ENCODE results near the gene CRACR2A.
A peak's percentile ranks its signal among the peaks of the same experiment; 100 is the strongest.

Gene CRACR2A

GRCh38 chr12:3750616-3751015 lies 2.3 kb downstream of the CRACR2A start:
- Histone ChIP-seq H4K20me1 (ENCODE audit: insufficient read depth, low read length) (no peaks in the 10 kb centered on the region), H2AFZ (ENCODE audit: low read length) (no peak overlapping the region), H3K4me3 (ENCODE audit: low read depth, low read length, poor library complexity, severe bottlenecking) (peak overlapping the region; percentile 71), H3K27ac (ENCODE audit: low read depth, low read length, poor library complexity, severe bottlenecking) (no peak overlapping the region), H3K9ac (ENCODE audit: low read length) (no peak overlapping the region; the same call in 1 of the 2 replicates), H3K4me1 (ENCODE audit: insufficient read depth, low read length, severe bottlenecking) (peaks cover 26% of the 10 kb centered on the region), H3K79me2 (ENCODE audit: insufficient read depth, low read length) (0 out of 2 replicates have a peak, but pooled peaks cover 12% of the 10 kb centered on the region), H3K4me2 (ENCODE audit: low read length) (peak overlapping the region; percentile 80), H3F3A (ENCODE audit: insufficient read depth, low read length) (no peaks in the 10 kb centered on the region), H3K27me3 (ENCODE audit: insufficient read depth, low read length) (no peaks in the 10 kb centered on the region), H3K36me3 (ENCODE audit: insufficient read depth, low read length) (peaks cover 19% of the 10 kb centered on the region), H3K9me3 (ENCODE audit: low read length) (no peaks in the 10 kb centered on the region), H3K9me2 (ENCODE audit: low read depth, low read length) (no peaks in the 10 kb centered on the region)
- no peak for TF ChIP-seq EZH2 (IDR thresholded peaks at IDR 0.05; ENCODE audit: borderline replicate concordance, low read length)
- no peak for TF ChIP-seq CTCF (IDR thresholded peaks at IDR 0.05; ENCODE audit: low read length)

- 0 out of 2 replicates have a peak, but pooled peaks cover 12% of the 10 kb centered on the region for H3K79me2 ChIP-seq (ENCODE audit: insufficient read depth, low read length)
- peaks cover 24% of the 10 kb centered on the region for H3K36me3 ChIP-seq (ENCODE audit: insufficient read depth, low read length)
- H2AFZ ChIP-seq (ENCODE audit: low read length) = no peak overlapping the region
- no peak overlapping the region for H3K27ac ChIP-seq (ENCODE audit: low read depth, low read length, poor library complexity, severe bottlenecking)
- H3K9me2 ChIP-seq (ENCODE audit: low read depth, low read length) = no peaks in the 10 kb centered on the region
- H3K9me3 ChIP-seq (ENCODE audit: low read length) = no peaks in the 10 kb centered on the region
- no peak overlapping the region for H3K4me3 ChIP-seq (ENCODE audit: low read depth, low read length, poor library complexity, severe bottlenecking)
- H4K20me1 ChIP-seq (ENCODE audit: insufficient read depth, low read length) = no peaks in the 10 kb centered on the region
- no peaks in the 10 kb centered on the region for H3F3A ChIP-seq (ENCODE audit: insufficient read depth, low read length)
- no peaks in the 10 kb centered on the region for H3K27me3 ChIP-seq (ENCODE audit: insufficient read depth, low read length)
- TF ChIP-seq EZH2 (IDR thresholded peaks at IDR 0.05; ENCODE audit: borderline replicate concordance, low read length) (no peak), CTCF (IDR thresholded peaks at IDR 0.05; ENCODE audit: low read length) (no peak)
- peaks cover 21% of the 10 kb centered on the region for H3K4me1 ChIP-seq (ENCODE audit: insufficient read depth, low read length, severe bottlenecking)
- H3K9ac ChIP-seq (ENCODE audit: low read length) = no peak overlapping the region
- H3K4me2 ChIP-seq (ENCODE audit: low read length) = no peak overlapping the region
Observed at GRCh38 chr12:3748620-3749019, 4.3 kb downstream of the CRACR2A start.

GRCh38 chr12:3747976-3748619 lies 4.8 kb downstream of the CRACR2A start:
- Histone ChIP-seq H3F3A (ENCODE audit: insufficient read depth, low read length) (no peaks in the 10 kb centered on the region), H4K20me1 (ENCODE audit: insufficient read depth, low read length) (no peaks in the 10 kb centered on the region), H3K4me1 (ENCODE audit: insufficient read depth, low read length, severe bottlenecking) (peaks cover 16% of the 10 kb centered on the region), H3K27ac (ENCODE audit: low read depth, low read length, poor library complexity, severe bottlenecking) (no peak overlapping the region), H3K9me3 (ENCODE audit: low read length) (no peaks in the 10 kb centered on the region), H3K9ac (ENCODE audit: low read length) (no peak overlapping the region), H3K27me3 (ENCODE audit: insufficient read depth, low read length) (no peaks in the 10 kb centered on the region), H3K9me2 (ENCODE audit: low read depth, low read length) (no peaks in the 10 kb centered on the region), H2AFZ (ENCODE audit: low read length) (no peak overlapping the region), H3K36me3 (ENCODE audit: insufficient read depth, low read length) (peaks cover 24% of the 10 kb centered on the region), H3K4me2 (ENCODE audit: low read length) (no peak overlapping the region), H3K79me2 (ENCODE audit: insufficient read depth, low read length) (0 out of 2 replicates have a peak, but pooled peaks cover 12% of the 10 kb centered on the region), H3K4me3 (ENCODE audit: low read depth, low read length, poor library complexity, severe bottlenecking) (no peak overlapping the region)
- TF ChIP-seq CTCF (IDR thresholded peaks at IDR 0.05; ENCODE audit: low read length) = no peak
- TF ChIP-seq EZH2 (IDR thresholded peaks at IDR 0.05; ENCODE audit: borderline replicate concordance, low read length) = no peak

Measured in OCI-LY1 (cell line).